COR-L47 (cell line): ENCODE measurements around the gene SLC29A1.
A peak's percentile ranks its signal among the peaks of the same experiment; 100 is the strongest.
"Not testable (repeated sequence)": the region's sequence is repeated elsewhere in the genome, so short reads cannot be mapped to it uniquely, and the experiment has no call there.

Source experiments
- DNase-seq: peaks from one replicate; lab custom pipeline; 2025; lab: John Stamatoyannopoulos, UW

The SLC29A1 gene

GRCh38 chr6:44223319-44224028 lies at the start of gene SLC29A1:
SLC29A1 (plus strand) TSS chr6:44223595; CDS start chr6:44227314, 3,719 bp downstream.
- peak; percentile 71 for DNase-seq

GRCh38 chr6:44176130-44176761 lies 47.1 kb upstream of the SLC29A1 start:
- DNase-seq = no peak

DNA sequence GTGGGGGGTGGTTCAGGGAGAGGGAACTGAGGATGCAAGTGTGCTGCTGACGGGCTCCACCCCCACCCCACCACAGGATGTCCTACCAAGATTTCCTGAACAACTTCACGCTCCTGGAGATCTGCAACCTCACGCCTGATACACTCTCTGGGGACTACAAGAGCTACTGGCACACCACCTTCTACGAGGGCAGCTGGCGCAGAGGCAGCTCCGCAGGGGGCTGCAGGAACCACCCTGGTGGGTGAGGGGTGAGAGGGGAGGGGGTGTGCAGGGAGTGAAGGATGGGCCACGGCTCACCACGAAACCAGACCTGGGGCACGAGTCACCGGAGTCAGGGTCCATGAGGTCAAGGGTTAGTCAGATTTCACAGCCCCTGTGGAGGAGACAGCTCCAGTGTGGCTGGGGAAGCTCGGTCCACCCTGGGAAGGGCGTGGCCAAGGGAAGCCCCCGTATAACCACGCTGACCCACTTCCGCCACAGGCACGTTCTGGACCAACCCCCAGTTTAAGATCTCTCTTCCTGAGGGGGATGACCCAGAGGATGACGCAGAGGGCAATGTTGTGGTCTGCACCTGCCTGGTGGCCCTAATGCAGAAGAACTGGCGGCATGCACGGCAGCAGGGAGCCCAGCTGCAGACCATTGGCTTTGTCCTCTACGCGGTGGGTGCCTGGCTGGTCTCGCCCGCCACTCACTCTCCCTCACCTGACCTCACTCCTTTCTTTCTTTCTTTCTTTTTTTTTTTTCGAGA lies 46.5 kb upstream of the SLC29A1 start:
- DNase-seq = no peak

DNA sequence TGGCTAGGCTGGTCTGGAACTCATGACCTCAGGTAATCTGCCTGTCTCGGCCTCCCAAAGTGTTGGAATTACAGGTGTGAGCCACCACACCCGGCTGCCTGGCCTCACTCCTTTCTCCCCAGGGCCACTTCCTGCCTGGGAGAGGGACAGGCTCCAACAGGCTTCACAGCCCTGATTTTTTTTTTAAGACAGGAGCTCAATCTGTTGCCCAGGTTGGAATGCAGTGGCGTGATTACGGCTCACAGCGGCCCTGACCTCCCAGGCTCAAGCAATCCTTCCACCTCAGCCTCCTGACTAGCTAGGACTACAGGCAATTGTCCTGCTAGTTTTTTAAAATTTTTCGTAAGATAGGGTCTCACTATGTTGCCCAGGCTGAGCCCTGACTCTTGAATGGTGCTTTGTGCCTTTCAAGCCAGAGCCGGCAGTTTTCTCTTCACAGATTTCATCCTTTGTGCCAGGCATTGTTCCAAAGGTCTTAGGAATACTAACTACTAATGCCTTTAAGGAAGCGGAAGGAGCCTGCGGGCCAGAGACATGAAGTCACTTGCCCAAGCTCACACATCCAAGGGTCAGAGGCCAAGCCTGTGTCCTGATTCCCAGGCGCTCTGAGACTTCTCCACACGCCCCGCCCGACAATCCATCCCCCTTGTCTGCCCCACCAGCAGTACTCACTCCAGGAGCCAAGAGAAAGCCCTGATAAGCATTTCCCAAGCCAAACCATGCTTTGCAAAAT lies 45.5 kb upstream of the SLC29A1 start:
- no peak for DNase-seq

DNA sequence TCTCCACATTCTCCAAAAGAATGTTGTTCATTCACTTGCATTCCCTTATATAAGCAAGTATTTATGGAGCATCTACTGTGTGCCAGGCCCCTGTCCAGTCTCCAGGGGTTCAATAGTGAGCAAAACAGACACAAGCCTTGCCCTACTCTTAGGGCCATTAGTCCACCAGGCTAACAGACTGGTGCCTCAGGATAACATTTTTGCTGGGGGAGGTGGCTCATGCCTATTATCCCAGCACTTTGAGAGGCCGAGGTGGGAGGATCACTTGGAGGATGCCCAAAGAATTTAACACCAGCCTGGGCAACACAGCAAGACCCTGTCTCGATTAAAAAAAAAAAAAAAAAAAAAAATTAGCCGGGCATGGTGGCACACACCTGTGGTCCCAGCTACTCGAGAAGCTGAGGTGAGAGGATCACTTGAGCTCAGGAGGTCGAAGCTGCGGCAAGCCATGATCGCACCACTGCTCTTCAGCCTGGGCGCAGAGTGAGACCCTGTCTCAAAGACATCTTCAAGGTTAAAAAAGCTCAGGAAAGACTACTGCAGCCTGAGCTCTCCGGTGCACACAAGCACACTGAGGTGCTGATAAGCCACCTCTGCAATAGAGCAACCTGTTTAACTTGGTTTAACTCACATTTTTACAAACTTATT lies 44.8 kb upstream of the SLC29A1 start:
- DNase-seq = no peak

DNA sequence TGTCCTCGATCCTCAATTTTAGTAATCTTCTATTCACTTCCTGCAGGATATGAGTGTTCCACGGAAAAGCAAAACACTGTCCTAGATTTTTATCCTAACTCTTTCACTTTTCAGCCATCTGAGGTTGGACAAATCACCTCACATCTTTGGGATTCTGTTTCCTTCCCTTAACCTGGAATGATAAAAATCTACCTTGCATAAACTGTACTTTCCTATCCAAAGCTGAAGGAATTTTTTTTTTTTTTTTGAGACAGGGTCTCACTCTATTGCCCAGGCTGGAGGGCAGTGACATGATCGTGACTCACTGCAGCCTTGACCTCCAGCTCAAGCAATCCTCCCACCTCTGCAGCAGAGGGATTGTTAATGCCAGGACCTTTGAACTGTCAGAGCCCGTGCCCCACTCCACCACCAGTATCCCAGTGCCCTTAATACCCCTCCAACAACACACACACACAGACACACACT lies 44.3 kb upstream of the SLC29A1 start:
- no peak for DNase-seq

- no peak for DNase-seq
These were observed 43.7 kb upstream of the SLC29A1 start for GRCh38 chr6:44179648-44180047.

DNA sequence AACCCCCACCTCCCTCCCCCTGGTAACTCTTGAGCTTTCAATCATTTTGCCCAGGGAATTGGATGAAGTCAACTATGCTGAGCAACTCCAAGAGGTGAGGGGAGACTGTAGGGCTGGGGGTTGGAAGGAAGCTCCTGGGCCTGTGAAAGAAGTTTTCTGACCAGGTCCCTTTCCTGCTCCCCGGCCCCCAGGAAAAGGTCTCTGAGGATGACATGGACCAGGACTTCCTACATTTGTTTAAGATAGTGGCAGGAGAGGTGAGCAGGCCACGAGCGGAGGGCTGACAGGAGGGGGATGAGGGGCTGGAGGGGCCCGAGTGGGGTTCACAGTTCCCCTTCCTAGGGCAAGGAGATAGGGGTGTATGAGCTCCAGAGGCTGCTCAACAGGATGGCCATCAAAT lies 43.0 kb upstream of the SLC29A1 start:
- no peak for DNase-seq

GRCh38 chr6:44180886-44181285 lies 42.5 kb upstream of the SLC29A1 start:
- no peak for DNase-seq

GRCh38 chr6:44181784-44182183 lies 41.6 kb upstream of the SLC29A1 start:
- DNase-seq = not testable (repeated sequence)

DNA sequence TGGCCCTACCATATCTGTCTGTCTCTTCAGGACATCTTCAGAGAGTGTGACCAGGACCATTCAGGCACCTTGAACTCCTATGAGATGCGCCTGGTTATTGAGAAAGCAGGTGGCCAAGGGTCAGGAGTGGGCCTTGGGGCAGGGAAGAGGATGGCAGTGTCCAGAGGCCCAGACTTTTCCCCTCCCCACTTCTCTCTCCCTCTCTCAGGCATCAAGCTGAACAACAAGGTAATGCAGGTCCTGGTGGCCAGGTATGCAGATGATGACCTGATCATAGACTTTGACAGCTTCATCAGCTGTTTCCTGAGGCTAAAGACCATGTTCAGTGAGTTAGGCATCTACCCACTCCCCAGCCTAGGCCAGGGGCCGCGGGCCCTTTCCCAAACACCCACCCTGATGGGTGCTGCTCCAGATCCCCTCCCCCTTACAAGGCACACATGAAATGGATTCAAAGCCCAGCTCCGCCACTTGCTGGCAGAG lies 40.4 kb upstream of the SLC29A1 start:
- no peak for DNase-seq

GRCh38 chr6:44183783-44184182 lies 39.6 kb upstream of the SLC29A1 start:
- DNase-seq = no peak

DNA sequence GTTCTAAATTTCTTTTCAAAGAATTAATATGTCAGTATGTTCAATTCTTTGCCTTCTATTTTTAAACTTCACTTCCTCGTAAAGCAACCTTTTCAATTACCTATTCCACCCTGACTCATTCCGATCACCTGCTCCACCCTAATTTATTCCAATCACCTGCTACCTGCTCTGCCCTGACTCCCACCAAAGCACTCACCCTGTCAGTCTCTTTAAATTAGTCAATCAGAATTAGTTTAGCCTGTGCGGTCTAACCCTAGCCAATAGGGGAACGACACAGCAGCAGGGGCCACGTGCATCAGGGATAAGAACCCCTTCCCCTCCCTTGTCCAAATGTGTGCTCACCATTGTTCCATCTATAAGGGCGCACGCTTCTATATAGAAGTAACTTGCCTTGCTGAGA lies 38.0 kb upstream of the SLC29A1 start:
- DNase-seq = not testable (repeated sequence)

DNA sequence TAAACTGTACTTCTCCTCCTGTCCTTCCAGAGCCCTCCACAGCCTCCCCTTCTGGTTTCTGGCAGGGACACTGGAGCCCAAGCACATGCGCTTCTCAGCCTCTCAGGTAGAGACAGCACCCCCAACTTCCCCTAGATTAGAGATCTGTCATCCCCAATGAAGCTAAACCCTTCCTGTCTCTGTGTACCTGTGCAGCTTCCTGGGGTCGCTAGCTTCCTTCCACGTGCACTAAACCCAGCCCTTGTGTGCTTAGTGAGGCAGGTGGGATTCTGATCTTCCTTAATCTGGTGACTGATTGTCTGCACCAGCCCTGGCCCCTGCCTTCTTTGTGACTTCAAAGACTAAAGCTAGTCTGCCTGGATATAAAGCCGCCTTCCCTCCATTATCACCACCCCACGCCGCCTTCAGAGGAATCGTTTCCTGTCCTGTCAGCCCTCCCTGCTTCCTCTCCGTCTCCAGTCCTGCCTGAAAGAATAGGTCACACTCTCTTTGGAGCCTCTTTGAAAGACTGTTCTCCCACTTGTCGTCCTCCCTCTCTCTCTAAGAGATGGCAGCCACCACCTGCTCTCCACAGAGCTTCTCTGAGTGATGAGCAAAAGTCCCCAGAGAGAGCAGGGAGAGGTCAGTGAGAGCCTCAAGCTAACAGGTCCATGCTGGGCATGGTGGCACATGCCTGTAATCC lies 37.3 kb upstream of the SLC29A1 start:
- DNase-seq = no peak

GRCh38 chr6:44186635-44187025 lies 36.8 kb upstream of the SLC29A1 start:
- DNase-seq = no peak

GRCh38 chr6:44188819-44189218 lies 34.6 kb upstream of the SLC29A1 start:
- no peak for DNase-seq

- no peak for DNase-seq
These were observed 34.1 kb upstream of the SLC29A1 start for GRCh38 chr6:44189257-44189656.

DNA sequence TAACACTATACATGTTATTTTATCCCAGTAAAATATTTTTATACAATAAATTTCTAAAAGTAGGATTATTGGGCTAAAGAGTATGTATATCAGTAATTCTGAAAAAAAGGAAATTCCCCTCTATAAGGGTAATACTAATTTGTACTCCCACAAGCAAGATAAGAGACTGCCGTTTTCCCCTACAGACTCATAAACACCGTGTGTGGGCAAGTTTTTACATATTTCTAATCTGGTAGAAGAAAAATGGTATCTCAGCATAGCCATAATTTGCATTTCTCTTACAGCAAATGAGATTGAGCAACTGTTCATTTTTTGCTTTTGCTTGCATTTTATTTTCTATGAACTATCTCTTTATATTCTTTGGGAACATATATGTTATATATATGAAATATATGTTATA lies 32.7 kb upstream of the SLC29A1 start:
- DNase-seq = no peak

GRCh38 chr6:44192428-44193041 lies 30.9 kb upstream of the SLC29A1 start:
- no peak for DNase-seq

- DNase-seq = no peak
These were observed 30.0 kb upstream of the SLC29A1 start for GRCh38 chr6:44193307-44193910.
